Breast epithelium (tissue), 3 donors: ENCODE data around the gene PIP4K2B.

ENCODE experiments used
- POLR2AphosphoS5 ChIP-seq, 3 donors: sonication (generic); formaldehyde crosslinking; IDR thresholded peaks; one replicate each; pipeline ENCODE4 v1.6.1; 2017; ENCODE audit warnings: antibody characterized with exemption in 3 of 3
- TF ChIP-seq, protein P1 (sequence below), 3 donors: fragments of 450-650 bp; IDR thresholded peaks; one replicate each; pipeline ENCODE4 v1.5.1; 2016 to 2017; ENCODE audit warnings: antibody characterized with exemption in 3 of 3, mild to moderate bottlenecking in 3 of 3, moderate library complexity in 3 of 3

DNA sequence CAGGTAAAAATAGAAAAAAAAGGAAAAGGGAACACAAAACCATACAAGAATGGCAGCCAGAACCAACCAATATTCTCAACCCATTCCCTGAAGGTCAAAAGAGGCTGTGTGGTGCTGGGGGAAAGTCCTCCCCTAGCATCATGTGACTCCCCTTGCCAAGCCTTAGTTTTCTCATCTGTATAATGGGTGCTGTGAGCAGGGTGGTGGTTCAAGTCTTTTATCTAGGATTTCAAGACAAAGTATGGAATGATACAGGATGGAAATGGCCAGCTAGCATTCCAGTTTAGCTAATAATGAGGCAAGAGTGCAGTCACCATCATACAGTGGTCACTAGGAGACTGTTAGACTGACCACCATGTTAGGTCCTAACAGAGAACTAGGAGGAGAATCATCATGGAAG, 26.1 kb downstream of the PIP4K2B start:
- TF ChIP-seq, protein P1, sequence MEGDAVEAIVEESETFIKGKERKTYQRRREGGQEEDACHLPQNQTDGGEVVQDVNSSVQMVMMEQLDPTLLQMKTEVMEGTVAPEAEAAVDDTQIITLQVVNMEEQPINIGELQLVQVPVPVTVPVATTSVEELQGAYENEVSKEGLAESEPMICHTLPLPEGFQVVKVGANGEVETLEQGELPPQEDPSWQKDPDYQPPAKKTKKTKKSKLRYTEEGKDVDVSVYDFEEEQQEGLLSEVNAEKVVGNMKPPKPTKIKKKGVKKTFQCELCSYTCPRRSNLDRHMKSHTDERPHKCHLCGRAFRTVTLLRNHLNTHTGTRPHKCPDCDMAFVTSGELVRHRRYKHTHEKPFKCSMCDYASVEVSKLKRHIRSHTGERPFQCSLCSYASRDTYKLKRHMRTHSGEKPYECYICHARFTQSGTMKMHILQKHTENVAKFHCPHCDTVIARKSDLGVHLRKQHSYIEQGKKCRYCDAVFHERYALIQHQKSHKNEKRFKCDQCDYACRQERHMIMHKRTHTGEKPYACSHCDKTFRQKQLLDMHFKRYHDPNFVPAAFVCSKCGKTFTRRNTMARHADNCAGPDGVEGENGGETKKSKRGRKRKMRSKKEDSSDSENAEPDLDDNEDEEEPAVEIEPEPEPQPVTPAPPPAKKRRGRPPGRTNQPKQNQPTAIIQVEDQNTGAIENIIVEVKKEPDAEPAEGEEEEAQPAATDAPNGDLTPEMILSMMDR (IDR thresholded peaks at IDR 0.05) = no peak
- no peak for TF ChIP-seq POLR2AphosphoS5 (IDR thresholded peaks at IDR 0.05)
